ENCODE measurements around the gene ZNF503.

DNA sequence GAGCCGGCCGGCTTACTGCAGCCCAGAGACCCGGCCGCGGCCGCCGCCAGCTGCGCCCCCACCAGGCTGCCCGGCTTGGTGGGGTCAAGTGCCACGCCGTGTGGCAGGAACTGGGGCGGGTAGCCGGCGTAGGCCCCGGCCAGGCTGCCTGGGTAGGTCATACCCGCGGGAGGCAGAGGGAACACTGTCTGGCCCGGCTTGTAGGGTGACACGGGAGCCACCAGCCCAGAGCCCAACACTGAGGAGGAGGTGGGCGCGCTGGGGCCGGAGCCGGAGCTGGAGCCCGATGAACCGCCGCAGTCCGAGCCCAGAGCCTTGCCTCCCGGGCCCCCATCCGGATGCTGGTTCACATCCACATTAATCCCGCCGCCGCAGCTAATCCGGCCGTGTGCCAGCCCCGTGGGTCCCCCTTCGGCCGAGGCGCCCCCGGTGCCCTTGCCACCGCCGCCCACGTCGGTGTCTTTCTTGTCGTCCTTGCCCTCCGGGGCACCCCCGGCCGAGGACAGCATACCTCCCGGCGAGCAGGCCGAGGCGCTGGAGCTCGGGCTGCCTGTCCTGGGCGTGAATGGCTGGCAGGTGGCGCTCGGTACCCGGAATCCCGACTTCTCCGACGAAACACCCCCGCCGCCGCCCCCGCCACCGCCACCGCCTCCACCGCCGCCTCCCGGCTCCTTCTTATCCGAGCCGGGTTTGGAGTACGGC is 2.0 kb downstream of the ZNF503 start:
- TF ChIP-seq, protein P1, sequence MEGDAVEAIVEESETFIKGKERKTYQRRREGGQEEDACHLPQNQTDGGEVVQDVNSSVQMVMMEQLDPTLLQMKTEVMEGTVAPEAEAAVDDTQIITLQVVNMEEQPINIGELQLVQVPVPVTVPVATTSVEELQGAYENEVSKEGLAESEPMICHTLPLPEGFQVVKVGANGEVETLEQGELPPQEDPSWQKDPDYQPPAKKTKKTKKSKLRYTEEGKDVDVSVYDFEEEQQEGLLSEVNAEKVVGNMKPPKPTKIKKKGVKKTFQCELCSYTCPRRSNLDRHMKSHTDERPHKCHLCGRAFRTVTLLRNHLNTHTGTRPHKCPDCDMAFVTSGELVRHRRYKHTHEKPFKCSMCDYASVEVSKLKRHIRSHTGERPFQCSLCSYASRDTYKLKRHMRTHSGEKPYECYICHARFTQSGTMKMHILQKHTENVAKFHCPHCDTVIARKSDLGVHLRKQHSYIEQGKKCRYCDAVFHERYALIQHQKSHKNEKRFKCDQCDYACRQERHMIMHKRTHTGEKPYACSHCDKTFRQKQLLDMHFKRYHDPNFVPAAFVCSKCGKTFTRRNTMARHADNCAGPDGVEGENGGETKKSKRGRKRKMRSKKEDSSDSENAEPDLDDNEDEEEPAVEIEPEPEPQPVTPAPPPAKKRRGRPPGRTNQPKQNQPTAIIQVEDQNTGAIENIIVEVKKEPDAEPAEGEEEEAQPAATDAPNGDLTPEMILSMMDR (IDR thresholded peaks at IDR 0.05), result no peak
- TF ChIP-seq ZFX (IDR thresholded peaks at IDR 0.05; ENCODE audit: borderline replicate concordance), result no peak

All from 22Rv1 (cell line).